CD4-positive, alpha-beta T cell (primary cell): ENCODE results near the gene IFNGR2. TPM values are rescaled to one million over a fixed set of nuclear protein-coding genes. Genes with fewer than 3 reads are reported as not detected.

ENCODE experiments used
- ATAC-seq: fragments of 200-7000 bp; cut with Tn5 transposase; one replicate; pipeline ENCODE4 v1.10.0; 2022; ENCODE audit warnings: mild to moderate bottlenecking; ENCODE audit not compliant: poor library complexity
- CTCF ChIA-PET: fragments of 350-600 bp; sonication (Branson Sonifier 250); formaldehyde crosslinking; loops from one replicate; lab custom pipeline; 2021; ENCODE audit warnings: antibody characterized with exemption, inconsistent platforms; lab: Charles Lee
- POLR2A ChIA-PET: fragments of 350-600 bp; sonication (Branson Sonifier 250); formaldehyde crosslinking; loops from one replicate; lab custom pipeline; 2021; ENCODE audit warnings: antibody characterized with exemption, inconsistent platforms; lab: Charles Lee
- DNase-seq, 14 experiments: peaks; one replicate each; pipeline ENCODE4 v3.0.0-alpha.2; 2013 to 2020; ENCODE audit warnings: mixed read lengths in 2 of 14
- H3K27ac ChIP-seq, 2 donors: one replicate each; pipeline versions ENCODE4 v1.5.1 to v1.7.0; 2013; ENCODE audit warnings: low read length in 2 of 2, low read depth in 1 of 2, mild to moderate bottlenecking in 1 of 2
- H3K27me3 ChIP-seq, 2 experiments: 1 replicate in 1 of 2; 2 replicates in 1 of 2; pipeline versions ENCODE4 v1.6.1 to v1.7.0; 2013; ENCODE audit warnings: low read length in 2 of 2, control low read depth in 1 of 2, mild to moderate bottlenecking in 1 of 2, moderate library complexity in 1 of 2; ENCODE audit not compliant: insufficient read depth in 2 of 2, control insufficient read depth in 1 of 2
- H3K36me3 ChIP-seq: one replicate; pipeline ENCODE4 v1.6.1; 2013; ENCODE audit warnings: low read length, control low read depth; ENCODE audit not compliant: insufficient read depth
- H3K4me1 ChIP-seq: one replicate; pipeline ENCODE4 v1.6.1; 2013; ENCODE audit warnings: low read length, control low read depth; ENCODE audit not compliant: insufficient read depth
- H3K4me3 ChIP-seq: one replicate; pipeline ENCODE4 v1.5.1; 2013; ENCODE audit warnings: mild to moderate bottlenecking, low read length, moderate library complexity
- H3K9me3 ChIP-seq, 2 experiments: 1 replicate in 1 of 2; 2 replicates in 1 of 2; pipeline versions ENCODE4 v1.6.1 to v1.7.0; 2013; ENCODE audit warnings: low read length in 2 of 2, mild to moderate bottlenecking in 2 of 2, control low read depth in 1 of 2, moderate library complexity in 1 of 2; ENCODE audit not compliant: control insufficient read depth in 1 of 2, insufficient read depth in 1 of 2
- H3K27ac Mint-ChIP-seq: one replicate; pipeline ENCODE4 v1.8.0; 2020; ENCODE audit warnings: mixed read lengths
- H3K27me3 Mint-ChIP-seq: one replicate; pipeline ENCODE4 v1.8.0; 2021; ENCODE audit warnings: mixed read lengths
- H3K36me3 Mint-ChIP-seq: one replicate; pipeline ENCODE4 v1.8.0; 2021; ENCODE audit warnings: low read depth, mixed read lengths
- H3K4me1 Mint-ChIP-seq: one replicate; pipeline ENCODE4 v1.8.0; 2021; ENCODE audit warnings: low read depth, mixed read lengths
- H3K4me3 Mint-ChIP-seq: one replicate; pipeline ENCODE4 v1.8.0; 2020; ENCODE audit warnings: mild to moderate bottlenecking, mixed read lengths
- H3K9me3 Mint-ChIP-seq: one replicate; pipeline ENCODE4 v1.8.0; 2020; ENCODE audit warnings: mixed read lengths
- CTCF ChIP-seq: fragments of 200-600 bp; IDR thresholded peaks from one replicate; pipeline ENCODE4 v1.8.0; 2022; ENCODE audit warnings: antibody characterized with exemption, mild to moderate bottlenecking
- intact Hi-C, 2 experiments: fragments of 100-400 bp; cut with DNase I in 1 of 2; cut with micrococcal nuclease in 1 of 2; formaldehyde crosslinking; loops; one replicate each; pipeline versions ENCODE4 v1.15.1 to v1.9.0; 2023 to 2025; cut with DNase I, micrococcal nuclease
- total RNA-seq, 174 experiments: library from RNA in 2 of 174; stranded (reverse) in 2 of 174; gene quantifications; one replicate each; pipeline ENCODE4 v1.2.3 and lab custom pipeline; 2021 to 2026

IFNGR2 gene
- total RNA-seq, 2 experiments from 2014 or later, result 14.6 to 17.7 TPM

DNA sequence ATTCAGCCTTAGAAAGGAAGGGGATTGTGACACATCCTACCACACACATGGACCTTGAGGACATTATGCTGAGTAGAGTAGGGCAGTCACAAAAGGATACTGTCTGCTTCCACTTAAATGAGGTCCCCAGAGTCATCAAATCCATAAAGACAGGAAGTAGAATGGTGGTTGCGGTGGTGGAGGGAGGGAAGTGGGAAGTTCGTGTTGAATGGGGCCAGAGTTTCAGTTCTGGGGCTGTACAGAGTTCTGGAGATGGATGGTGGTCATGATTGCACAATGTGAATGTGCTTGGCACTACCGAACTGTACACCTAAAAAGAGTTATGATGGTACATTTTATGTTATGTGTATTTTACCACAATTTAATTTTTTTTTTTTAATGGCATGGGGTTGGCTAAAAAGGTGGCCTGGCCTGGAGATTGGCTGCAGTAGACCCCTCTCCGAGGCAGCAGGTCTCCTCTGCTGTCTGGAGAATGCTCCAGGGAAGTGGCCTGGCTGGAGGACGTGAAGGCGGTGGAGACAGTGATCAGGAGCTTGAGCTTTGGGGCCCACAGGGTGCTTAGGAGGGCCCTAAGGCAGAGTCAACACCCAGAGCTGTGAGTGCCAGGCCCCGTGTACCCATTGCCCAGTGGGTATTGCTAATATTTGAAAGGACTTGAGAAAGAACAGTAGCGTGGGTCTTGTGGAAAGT, 30.4 kb downstream of the IFNGR2 start:
- Histone ChIP-seq H3K36me3 (peaks cover 77% of the 10 kb centered on the region), H3K4me1 (peaks cover 10% of the 10 kb centered on the region), H3K27ac (peak overlapping the region in 1 of 2 donors; percentile 7), H3K27me3 (no peaks in the 10 kb centered on the region), H3K4me3 (no peak overlapping the region), H3K9me3 (no peaks in the 10 kb centered on the region)
- no peak overlapping the region for H3K4me3 Mint-ChIP-seq
- no peak for TF ChIP-seq CTCF
- intact Hi-C loops, result no loop called here
- ChIA-PET CTCF (interaction anchor here (1.4 kb wide), 1 partner anchor 12 kb away, joined by 4 read pairs; no protein-coding TSS in a partner anchor), POLR2A (interaction anchor here (0.6 to 1.2 kb wide), 2 partner anchors 71 to 395 kb away, joined by 3 to 4 read pairs; no protein-coding TSS in a partner anchor)
- peaks cover 9% of the 10 kb centered on the region for H3K4me1 Mint-ChIP-seq
- DNase-seq, result peak in 3 of 14 experiments; percentile 3 to 46 (median 42)
- H3K27ac Mint-ChIP-seq, result peak overlapping the region; percentile 2
- H3K9me3 Mint-ChIP-seq, result no peaks in the 10 kb centered on the region
- no peaks in the 10 kb centered on the region for H3K27me3 Mint-ChIP-seq
- ATAC-seq, result no peak
- peaks cover 86% of the 10 kb centered on the region for H3K36me3 Mint-ChIP-seq

GRCh38 chr21:33434770-33435360, 31.7 kb downstream of the IFNGR2 start:
- H3K27me3 Mint-ChIP-seq, result no peaks in the 10 kb centered on the region
- ATAC-seq (no peak), DNase-seq (peak in 3 of 14 experiments; percentile 36 to 58 (median 51))
- H3K4me3 Mint-ChIP-seq, result no peak overlapping the region
- H3K9me3 Mint-ChIP-seq, result no peaks in the 10 kb centered on the region
- H3K27ac Mint-ChIP-seq, result peak overlapping the region; percentile 66
- peak overlapping the region in 1 of 2 donors; percentile 1 for H3K27ac ChIP-seq
- peaks cover 9% of the 10 kb centered on the region for H3K4me1 Mint-ChIP-seq
- peaks cover 10% of the 10 kb centered on the region for H3K4me1 ChIP-seq
- intact Hi-C loops, result no loop called here
- CTCF ChIA-PET, result interaction anchor here (0.6 to 1.4 kb wide), 3 partner anchors 10 to 162 kb away, joined by 3 to 4 read pairs (median 3); no protein-coding TSS in a partner anchor
- H3K36me3 Mint-ChIP-seq, result peaks cover 78% of the 10 kb centered on the region
- H3K4me3 ChIP-seq, result no peak overlapping the region
- POLR2A ChIA-PET, result interaction anchor here (1.0 kb wide), 1 partner anchor 74 kb away, joined by 3 read pairs; no protein-coding TSS in a partner anchor
- TF ChIP-seq CTCF, result no peak
- peaks cover 68% of the 10 kb centered on the region for H3K36me3 ChIP-seq
- no peaks in the 10 kb centered on the region for H3K27me3 ChIP-seq
- H3K9me3 ChIP-seq, result no peaks in the 10 kb centered on the region

DNA sequence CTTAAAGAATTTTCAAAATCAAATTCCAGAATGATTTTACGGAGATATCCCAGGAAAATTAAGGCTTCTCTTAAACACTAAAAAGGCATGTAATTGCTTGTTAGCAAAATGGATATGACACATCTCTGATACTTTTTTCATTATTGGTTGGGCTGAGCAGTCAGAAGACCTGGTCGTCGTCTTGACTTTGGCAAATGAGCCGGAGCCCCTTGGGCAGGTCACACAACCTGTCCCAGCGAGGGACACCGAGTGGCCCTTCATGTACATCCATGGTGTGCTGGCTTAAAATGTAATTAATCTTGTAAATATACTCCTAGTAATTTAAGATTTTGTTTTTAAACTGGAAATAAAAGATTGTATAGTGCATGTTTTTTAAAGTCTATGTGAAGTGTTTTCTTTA, 33.9 kb downstream of the IFNGR2 start:
- H3K36me3 Mint-ChIP-seq, result peaks cover 60% of the 10 kb centered on the region
- H3K4me1 Mint-ChIP-seq, result peaks cover 9% of the 10 kb centered on the region
- DNase-seq (no peak), ATAC-seq (no peak)
- POLR2A ChIA-PET, result interaction anchor here (0.7 kb wide), 1 partner anchor 706 kb away, joined by 3 read pairs; no protein-coding TSS in a partner anchor
- H3K4me1 ChIP-seq, result peaks cover 10% of the 10 kb centered on the region
- no peak overlapping the region for H3K4me3 Mint-ChIP-seq
- no peaks in the 10 kb centered on the region for H3K9me3 Mint-ChIP-seq
- intact Hi-C loops, result no loop called here
- H3K36me3 ChIP-seq, result peaks cover 55% of the 10 kb centered on the region
- H3K9me3 ChIP-seq, result no peaks in the 10 kb centered on the region
- H3K27ac ChIP-seq, result no peak overlapping the region
- H3K27me3 Mint-ChIP-seq, result no peaks in the 10 kb centered on the region
- TF ChIP-seq CTCF, result no peak
- no peak overlapping the region for H3K27ac Mint-ChIP-seq
- CTCF ChIA-PET, result interaction anchor here (0.7 to 1.6 kb wide), 3 partner anchors 20 to 266 kb away, joined by 3 to 5 read pairs (median 3); no protein-coding TSS in a partner anchor
- no peaks in the 10 kb centered on the region for H3K27me3 ChIP-seq
- no peak overlapping the region for H3K4me3 ChIP-seq
